Smooth muscle cell (in vitro differentiated cells): ENCODE results near the gene PKP4. TPM values are rescaled to one million over a fixed set of nuclear protein-coding genes. Genes with fewer than 3 reads are reported as not detected.
A peak's percentile ranks its signal among the peaks of the same experiment; 100 is the strongest.

Experiments used
- DNase-seq: peaks from one replicate; lab custom pipeline; 2025; ENCODE audit not compliant: unreplicated experiment; lab: John Stamatoyannopoulos, UW
- H2AFZ ChIP-seq: fragments of 200-600 bp; sonication (generic); 2 replicates; pipeline ENCODE4 v1.6.0; 2016; ENCODE audit warnings: antibody characterized with exemption, low read depth, mild to moderate bottlenecking
- H3F3A ChIP-seq: fragments of 200-600 bp; sonication (generic); 2 replicates; pipeline ENCODE4 v1.6.0; 2017; ENCODE audit warnings: antibody characterized with exemption, low read depth
- H3K27ac ChIP-seq: fragments of 200-600 bp; sonication (generic); 2 replicates; pipeline ENCODE4 v1.5.1; 2016; ENCODE audit warnings: low read depth, mild to moderate bottlenecking
- H3K27me3 ChIP-seq: fragments of 200-600 bp; sonication (generic); 2 replicates; pipeline ENCODE4 v1.6.1; 2016; ENCODE audit warnings: low read depth, mild to moderate bottlenecking
- H3K36me3 ChIP-seq: fragments of 200-600 bp; sonication (generic); 2 replicates; pipeline ENCODE4 v1.5.1; 2016; ENCODE audit warnings: low read depth
- H3K4me1 ChIP-seq: fragments of 200-600 bp; sonication (generic); 2 replicates; pipeline ENCODE4 v1.5.1; 2016; ENCODE audit warnings: low read depth
- H3K4me2 ChIP-seq: fragments of 200-600 bp; sonication (generic); 2 replicates; pipeline ENCODE4 v1.6.0; 2016; ENCODE audit warnings: mild to moderate bottlenecking
- H3K4me3 ChIP-seq: fragments of 200-600 bp; sonication (generic); 2 replicates; pipeline ENCODE4 v1.5.1; 2016; ENCODE audit warnings: mild to moderate bottlenecking
- H3K79me2 ChIP-seq: fragments of 200-600 bp; sonication (generic); 2 replicates; pipeline ENCODE4 v1.6.0; 2016; ENCODE audit warnings: low read depth, mild to moderate bottlenecking
- H3K9ac ChIP-seq: fragments of 200-600 bp; sonication (generic); 2 replicates; pipeline ENCODE4 v1.6.0; 2016; ENCODE audit warnings: low read depth
- H3K9me3 ChIP-seq: fragments of 200-600 bp; sonication (generic); replicated peaks from 2 replicates; pipeline ENCODE4 v1.5.1; 2016; ENCODE audit warnings: low read depth
- H4K20me1 ChIP-seq: fragments of 200-600 bp; sonication (generic); 2 replicates; pipeline ENCODE4 v1.6.0; 2016; ENCODE audit warnings: low read depth
- WGBS: methylation state at CpG from one replicate; pipeline ENCODE4 v1.1.7; 2016; ENCODE audit warnings: low lambda C conversion rate; 5-methylcytosine and 5-hydroxymethylcytosine counted together
- polyA plus RNA-seq: library from polyadenylated mRNA; unstranded; fragments of >200 nt; fragmentation: Nextera tagmentation; extraction: Ambion mirVana; gene quantifications from 2 replicates; pipeline ENCODE4 v1.2.1, GENCODE V29; 2016
- total RNA-seq: library from RNA; depleted of rRNA; stranded (reverse); fragments of >200 nt; gene quantifications from 2 replicates; pipeline ENCODE4 v1.2.3, GENCODE V29; 2014
- TF ChIP-seq, protein P1 (sequence below): fragments of 200-600 bp; sonication (generic); IDR thresholded peaks from 2 replicates; pipeline ENCODE4 v1.5.1; 2017; ENCODE audit warnings: borderline replicate concordance, mild to moderate bottlenecking, antibody characterized with exemption; ENCODE audit not compliant: insufficient read depth, poor library complexity, severe bottlenecking

PKP4 gene
- total and polyA plus RNA-seq, 2 experiments from 2014 or later: 2.4 to 14.0 TPM

DNA sequence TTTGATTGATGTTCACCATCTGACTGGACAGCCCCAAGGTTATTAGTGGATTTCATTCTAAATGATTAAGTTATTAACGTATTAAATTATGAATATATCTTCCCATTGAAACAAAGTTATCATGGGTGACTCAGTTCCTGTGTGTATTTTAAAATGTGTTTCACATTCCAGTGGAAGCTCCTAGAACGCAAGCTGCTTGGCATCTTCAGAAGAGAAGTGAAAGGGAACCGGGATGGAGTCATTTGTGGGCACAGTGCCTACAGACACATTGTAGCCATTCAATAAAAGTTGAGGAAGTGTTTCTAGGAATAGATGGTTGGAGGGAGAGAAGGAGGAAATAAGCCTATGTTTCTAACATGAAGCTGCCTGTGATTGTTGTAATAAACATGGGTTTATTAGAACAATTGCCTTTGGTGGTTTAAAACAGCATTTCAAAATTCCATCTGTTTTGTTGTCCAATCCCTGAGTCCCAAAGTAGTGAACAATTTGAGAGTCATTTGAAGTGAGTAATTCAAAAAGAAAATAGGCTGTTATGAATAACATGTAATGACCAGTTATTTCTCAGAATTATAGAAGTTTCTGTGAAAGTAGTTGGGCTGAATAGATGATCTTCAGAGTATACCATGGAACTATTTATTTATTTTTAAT, 143.5 kb downstream of the PKP4 start:
- no peaks in the 10 kb centered on the region for H3K27me3 ChIP-seq
- H3K4me2 ChIP-seq: peak overlapping the region; percentile 49
- 41% methylated on average over 3 of the region's 3 CpGs for whole genome bisulfite sequencing
- no peaks in the 10 kb centered on the region for H3K36me3 ChIP-seq
- no peak overlapping the region for H3K4me3 ChIP-seq
- no peaks in the 10 kb centered on the region for H3K9me3 ChIP-seq
- peak overlapping the region; percentile 28 for H3K27ac ChIP-seq
- no peaks in the 10 kb centered on the region for H3F3A ChIP-seq
- no peaks in the 10 kb centered on the region for H3K4me1 ChIP-seq
- H4K20me1 ChIP-seq: no peaks in the 10 kb centered on the region
- DNase-seq: no peak
- no peaks in the 10 kb centered on the region for H3K79me2 ChIP-seq
- TF ChIP-seq, protein P1, sequence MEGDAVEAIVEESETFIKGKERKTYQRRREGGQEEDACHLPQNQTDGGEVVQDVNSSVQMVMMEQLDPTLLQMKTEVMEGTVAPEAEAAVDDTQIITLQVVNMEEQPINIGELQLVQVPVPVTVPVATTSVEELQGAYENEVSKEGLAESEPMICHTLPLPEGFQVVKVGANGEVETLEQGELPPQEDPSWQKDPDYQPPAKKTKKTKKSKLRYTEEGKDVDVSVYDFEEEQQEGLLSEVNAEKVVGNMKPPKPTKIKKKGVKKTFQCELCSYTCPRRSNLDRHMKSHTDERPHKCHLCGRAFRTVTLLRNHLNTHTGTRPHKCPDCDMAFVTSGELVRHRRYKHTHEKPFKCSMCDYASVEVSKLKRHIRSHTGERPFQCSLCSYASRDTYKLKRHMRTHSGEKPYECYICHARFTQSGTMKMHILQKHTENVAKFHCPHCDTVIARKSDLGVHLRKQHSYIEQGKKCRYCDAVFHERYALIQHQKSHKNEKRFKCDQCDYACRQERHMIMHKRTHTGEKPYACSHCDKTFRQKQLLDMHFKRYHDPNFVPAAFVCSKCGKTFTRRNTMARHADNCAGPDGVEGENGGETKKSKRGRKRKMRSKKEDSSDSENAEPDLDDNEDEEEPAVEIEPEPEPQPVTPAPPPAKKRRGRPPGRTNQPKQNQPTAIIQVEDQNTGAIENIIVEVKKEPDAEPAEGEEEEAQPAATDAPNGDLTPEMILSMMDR: no peak
- H2AFZ ChIP-seq: no peak overlapping the region
- no peak overlapping the region for H3K9ac ChIP-seq

DNA sequence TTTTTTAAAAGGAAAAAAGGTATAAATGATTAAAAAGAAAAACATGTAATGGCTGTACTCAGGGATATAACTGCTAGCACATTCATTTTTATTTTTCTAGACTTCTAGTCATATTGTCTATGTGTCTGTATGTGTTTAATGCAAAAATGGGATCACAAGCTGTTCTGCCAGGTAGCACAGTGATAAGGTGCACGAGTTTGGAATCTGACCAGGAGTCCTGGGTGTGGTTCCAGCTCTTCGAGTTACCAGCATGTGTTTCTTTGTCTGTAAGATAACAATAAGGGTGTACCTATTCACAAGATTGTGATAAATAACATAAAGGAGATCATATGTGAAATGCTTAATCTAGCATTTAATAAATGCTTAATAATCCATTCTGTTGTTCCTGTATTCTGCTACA, 145.3 kb downstream of the PKP4 start:
- 96% methylated on average over 2 of the region's 2 CpGs for WGBS

DNA sequence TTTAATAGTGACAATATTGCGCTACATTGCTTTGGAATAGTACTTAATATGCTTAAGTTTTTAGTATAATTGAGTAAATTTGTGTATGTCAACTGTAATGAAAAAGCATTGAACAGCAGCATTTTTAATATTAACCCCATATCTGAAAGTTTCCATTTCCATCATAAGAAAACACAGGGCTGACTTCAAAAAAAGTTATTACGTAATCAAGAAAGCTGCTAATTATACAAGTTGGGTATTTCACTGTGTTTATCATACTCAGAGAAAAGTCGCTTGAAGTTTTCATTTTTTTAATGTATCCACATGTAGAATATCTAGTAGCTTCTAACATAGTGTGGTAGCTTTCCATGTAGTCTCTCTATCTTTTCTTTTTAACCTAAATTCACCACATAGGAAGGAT, 146.5 kb downstream of the PKP4 start:
- Histone ChIP-seq H3K79me2 (no peaks in the 10 kb centered on the region), H2AFZ (no peak overlapping the region), H4K20me1 (no peaks in the 10 kb centered on the region), H3K27ac (no peak overlapping the region), H3K36me3 (no peaks in the 10 kb centered on the region), H3F3A (no peaks in the 10 kb centered on the region), H3K27me3 (no peaks in the 10 kb centered on the region), H3K4me1 (no peaks in the 10 kb centered on the region), H3K9me3 (no peaks in the 10 kb centered on the region), H3K4me2 (no peak overlapping the region), H3K4me3 (no peak overlapping the region), H3K9ac (no peak overlapping the region)
- 92% methylated on average over 3 of the region's 3 CpGs for WGBS
- TF ChIP-seq, protein P1: no peak
- no peak for DNase-seq

More for the DNA sequence above, 145.3 kb downstream of the PKP4 start:
- Histone ChIP-seq H3K4me2 (no peak overlapping the region), H3K9me3 (no peaks in the 10 kb centered on the region), H2AFZ (no peak overlapping the region), H4K20me1 (no peaks in the 10 kb centered on the region), H3K4me3 (no peak overlapping the region), H3K27ac (no peak overlapping the region), H3K9ac (no peak overlapping the region), H3F3A (no peaks in the 10 kb centered on the region), H3K36me3 (no peaks in the 10 kb centered on the region), H3K79me2 (no peaks in the 10 kb centered on the region), H3K27me3 (no peaks in the 10 kb centered on the region), H3K4me1 (no peaks in the 10 kb centered on the region)
- TF ChIP-seq, protein P1: no peak
- no peak for DNase-seq

DNA sequence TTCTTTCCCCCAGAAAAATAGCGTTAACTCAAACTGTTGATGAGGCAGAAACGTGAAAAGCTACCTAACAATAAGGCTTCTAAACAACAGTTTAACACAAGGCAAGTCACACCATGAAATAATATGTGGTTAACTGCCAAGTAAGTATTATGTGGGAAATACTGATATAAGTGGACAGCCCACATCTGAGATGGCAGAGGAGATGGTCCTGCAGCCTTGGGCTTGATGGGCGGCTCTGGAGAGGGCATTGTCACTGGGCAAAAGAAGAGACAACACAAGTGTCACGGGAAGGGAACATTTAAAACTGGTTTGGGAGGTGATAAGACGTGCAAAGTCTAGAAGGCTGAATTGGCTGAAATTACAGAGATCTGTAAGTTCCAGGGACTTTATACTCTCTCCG, 147.2 kb downstream of the PKP4 start:
- H3K27ac ChIP-seq: no peak overlapping the region
- H3K9me3 ChIP-seq: no peaks in the 10 kb centered on the region
- H3K36me3 ChIP-seq: no peaks in the 10 kb centered on the region
- no peaks in the 10 kb centered on the region for H4K20me1 ChIP-seq
- no peak overlapping the region for H2AFZ ChIP-seq
- H3K27me3 ChIP-seq: no peaks in the 10 kb centered on the region
- no peaks in the 10 kb centered on the region for H3F3A ChIP-seq
- H3K4me3 ChIP-seq: no peak overlapping the region
- WGBS: 96% methylated on average over 6 of the region's 6 CpGs
- H3K79me2 ChIP-seq: no peaks in the 10 kb centered on the region
- TF ChIP-seq, protein P1: no peak
- H3K4me1 ChIP-seq: no peaks in the 10 kb centered on the region
- DNase-seq: no peak
- no peak overlapping the region for H3K4me2 ChIP-seq
- no peak overlapping the region for H3K9ac ChIP-seq
